Omental fat pad (tissue), 4 donors: ENCODE measurements around the gene CXCR1. TPM values are rescaled to one million over a fixed set of nuclear protein-coding genes. Genes with fewer than 3 reads are reported as not detected.

Experiments
- ATAC-seq: fragments of 150-250 bp; one replicate; pipeline ENCODE4 v1.9.1; 2016; ENCODE audit warnings: mild to moderate bottlenecking, moderate library complexity; ENCODE audit not compliant: low FRiP score
- DNase-seq: peaks from one replicate; pipeline ENCODE4 v3.0.0-alpha.2; 2019; ENCODE audit warnings: low spot score
- total RNA-seq, 4 donors: library from RNA; depleted of rRNA; stranded (reverse); fragments of >200 nt; gene quantifications; one replicate each; pipeline ENCODE4 v1.1.0, GENCODE V29; 2016
- TF ChIP-seq, protein P1 (sequence below), 3 donors: fragments of 450-650 bp; IDR thresholded peaks; one replicate each; pipeline ENCODE4 v1.5.1; 2016 to 2017; ENCODE audit warnings: antibody characterized with exemption in 3 of 3, mild to moderate bottlenecking in 3 of 3, moderate library complexity in 2 of 3

Gene CXCR1
- 10 to 100 TPM in 1 of 4 donors, under 1 TPM in 3; 0.36 to 26.8 (median 0.64) TPM for total RNA-seq

DNA sequence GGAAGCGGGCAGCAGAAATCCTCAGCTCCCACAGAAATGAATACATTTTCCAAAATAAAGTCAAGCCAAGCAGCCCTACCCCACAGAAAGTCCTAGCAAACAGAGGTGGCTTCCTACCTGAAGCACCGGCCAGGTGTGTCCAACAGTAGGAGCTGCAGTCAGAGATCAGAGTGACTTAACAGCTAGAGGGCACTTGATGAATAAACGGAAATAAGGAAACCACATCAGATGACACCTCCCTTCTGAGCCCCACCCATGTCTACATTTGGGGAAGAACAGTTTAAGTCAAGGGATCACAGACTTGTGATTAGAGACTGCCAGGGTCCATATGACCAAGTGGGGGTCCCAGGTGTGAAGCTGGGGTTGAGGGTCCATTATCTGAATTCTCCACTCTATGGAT is at the start of gene CXCR1:
Gene CXCR1 (minus strand): TSS at position 172 of the 400 bp plus-strand sequence. CDS start 1,751 bp downstream, outside the sequence.
- ATAC-seq (no peak), DNase-seq (no peak)
- TF ChIP-seq, protein P1, sequence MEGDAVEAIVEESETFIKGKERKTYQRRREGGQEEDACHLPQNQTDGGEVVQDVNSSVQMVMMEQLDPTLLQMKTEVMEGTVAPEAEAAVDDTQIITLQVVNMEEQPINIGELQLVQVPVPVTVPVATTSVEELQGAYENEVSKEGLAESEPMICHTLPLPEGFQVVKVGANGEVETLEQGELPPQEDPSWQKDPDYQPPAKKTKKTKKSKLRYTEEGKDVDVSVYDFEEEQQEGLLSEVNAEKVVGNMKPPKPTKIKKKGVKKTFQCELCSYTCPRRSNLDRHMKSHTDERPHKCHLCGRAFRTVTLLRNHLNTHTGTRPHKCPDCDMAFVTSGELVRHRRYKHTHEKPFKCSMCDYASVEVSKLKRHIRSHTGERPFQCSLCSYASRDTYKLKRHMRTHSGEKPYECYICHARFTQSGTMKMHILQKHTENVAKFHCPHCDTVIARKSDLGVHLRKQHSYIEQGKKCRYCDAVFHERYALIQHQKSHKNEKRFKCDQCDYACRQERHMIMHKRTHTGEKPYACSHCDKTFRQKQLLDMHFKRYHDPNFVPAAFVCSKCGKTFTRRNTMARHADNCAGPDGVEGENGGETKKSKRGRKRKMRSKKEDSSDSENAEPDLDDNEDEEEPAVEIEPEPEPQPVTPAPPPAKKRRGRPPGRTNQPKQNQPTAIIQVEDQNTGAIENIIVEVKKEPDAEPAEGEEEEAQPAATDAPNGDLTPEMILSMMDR (IDR thresholded peaks at IDR 0.05) = no peak

DNA sequence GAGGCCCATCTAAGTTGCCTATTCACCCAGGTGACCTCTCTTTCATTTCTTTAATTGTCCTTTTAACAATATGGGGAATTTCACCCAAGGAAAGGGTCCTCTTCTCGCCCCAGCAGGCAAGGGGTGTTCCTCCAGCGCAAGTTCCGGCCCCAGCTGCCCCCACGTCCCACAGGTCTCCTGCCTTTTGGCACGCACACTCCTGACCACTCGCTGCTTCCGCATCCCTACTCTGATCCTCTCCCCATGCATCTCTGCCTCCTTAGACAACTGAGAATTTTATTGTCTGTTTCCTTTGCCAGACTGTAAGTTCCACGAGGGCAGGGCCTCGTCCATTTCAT is 49.5 kb upstream of the CXCR1 start:
- peak; percentile 29 for ATAC-seq
- no peak for DNase-seq
- TF ChIP-seq, protein P1 (IDR thresholded peaks at IDR 0.05) = no peak

DNA sequence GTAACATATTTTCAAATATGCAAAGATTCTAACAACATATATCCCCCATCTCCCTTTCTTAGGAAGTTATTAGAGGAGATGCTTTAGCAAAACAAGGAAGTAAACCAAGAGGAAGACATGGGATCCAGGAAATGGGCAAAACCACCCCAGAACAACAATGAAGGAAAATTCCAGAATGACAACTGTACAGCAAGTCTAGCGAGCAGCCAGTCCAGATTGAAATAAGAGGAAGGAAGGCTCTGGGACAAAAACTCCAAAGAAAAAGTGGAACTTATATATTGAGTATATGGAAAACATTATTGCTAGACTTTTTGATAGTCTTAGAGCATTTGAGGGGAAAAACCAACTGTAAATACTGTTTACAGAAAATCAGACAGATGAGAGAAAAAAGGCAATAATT is 47.4 kb upstream of the CXCR1 start:
- DNase-seq (no peak), ATAC-seq (no peak)
- TF ChIP-seq, protein P1 (IDR thresholded peaks at IDR 0.05) = no peak

DNA sequence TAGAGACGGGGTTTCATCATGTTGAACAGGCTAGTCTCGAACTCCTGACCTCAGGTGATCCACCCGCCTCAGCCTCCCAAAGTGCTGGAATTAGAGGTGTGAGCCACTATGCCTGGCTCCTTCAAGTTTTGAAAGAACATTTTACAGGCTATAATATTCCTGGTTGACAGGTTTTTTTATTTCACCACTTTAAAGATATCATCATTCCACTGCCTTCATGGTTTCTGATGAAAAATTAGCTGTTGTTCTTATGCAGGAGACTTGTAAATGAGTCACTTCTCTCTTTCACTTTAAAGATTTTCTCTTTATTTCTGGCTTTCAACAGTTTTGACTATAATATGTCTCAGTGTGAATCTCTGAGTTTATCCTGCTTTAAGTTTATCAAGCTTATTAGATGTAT is 42.3 kb upstream of the CXCR1 start:
- DNase-seq (no peak), ATAC-seq (no peak)
- TF ChIP-seq, protein P1 (IDR thresholded peaks at IDR 0.05) = no peak

DNA sequence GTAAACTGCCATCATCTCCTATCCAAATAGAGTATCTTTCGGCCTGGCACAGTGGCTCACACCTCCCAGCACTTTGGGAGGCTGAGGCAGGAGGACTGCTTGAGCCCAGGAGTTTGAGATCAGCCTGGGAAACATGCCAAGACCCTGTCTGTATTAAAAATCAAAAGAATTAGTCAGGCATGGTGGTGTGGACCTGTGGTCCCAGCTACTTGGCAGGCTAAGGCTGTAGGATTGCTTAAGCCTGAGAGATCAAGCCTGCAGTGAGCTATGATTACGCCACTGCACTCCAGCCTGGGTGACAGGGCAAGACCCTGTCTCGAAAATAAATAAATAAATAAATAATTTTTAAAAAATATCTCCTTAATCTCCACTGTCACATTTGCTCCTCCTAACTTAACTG is 35.5 kb upstream of the CXCR1 start:
- TF ChIP-seq, protein P1 (IDR thresholded peaks at IDR 0.05) = no peak
- DNase-seq (no peak), ATAC-seq (no peak)

DNA sequence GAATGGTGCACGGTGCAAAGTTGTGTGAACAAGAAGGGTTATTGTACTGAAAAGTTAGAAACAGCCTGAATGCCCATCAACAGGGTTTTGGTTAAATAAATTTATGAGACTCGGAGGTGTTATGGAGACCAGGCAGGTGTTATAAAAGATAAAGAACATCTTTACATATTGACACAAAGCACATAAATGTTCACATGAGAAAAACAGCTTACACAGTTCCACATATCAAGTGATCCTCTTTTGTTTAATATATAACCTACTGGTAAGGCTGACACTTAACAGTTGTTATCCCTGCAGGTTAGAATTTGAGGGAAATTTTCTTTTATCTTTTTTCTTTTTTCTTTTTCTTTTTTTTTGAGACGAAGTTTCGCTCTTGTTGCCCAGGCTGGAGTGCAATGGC is 30.2 kb upstream of the CXCR1 start:
- DNase-seq (no peak), ATAC-seq (no peak)
- TF ChIP-seq, protein P1 (IDR thresholded peaks at IDR 0.05) = no peak

DNA sequence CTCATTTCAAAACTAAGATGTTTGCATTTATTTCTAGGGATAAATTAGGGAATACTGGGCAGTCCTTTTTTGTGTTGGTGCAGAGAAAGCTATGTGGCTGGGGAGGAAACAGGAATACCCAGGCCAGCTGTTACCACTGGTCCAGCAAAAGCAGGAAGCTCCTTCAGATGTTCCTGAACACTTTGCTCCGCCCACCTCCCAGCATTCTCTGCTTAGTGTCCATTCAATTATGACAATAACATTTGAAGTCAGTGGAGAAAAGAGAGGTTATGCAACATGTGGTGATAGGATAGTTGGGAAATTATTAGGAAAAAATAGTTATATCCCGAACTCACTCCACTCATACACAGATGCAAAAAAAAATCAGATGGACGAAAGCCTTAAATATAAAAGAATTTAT is 28.1 kb upstream of the CXCR1 start:
- ATAC-seq (no peak), DNase-seq (no peak)
- TF ChIP-seq, protein P1 (IDR thresholded peaks at IDR 0.05) = no peak
